Fibroblast of skin of abdomen (primary cell): ENCODE data around the gene LARGE1.
"Not testable (repeated sequence)": the region's sequence is repeated elsewhere in the genome, so short reads cannot be mapped to it uniquely, and the experiment has no call there.

Experiments used
- DNase-seq: peaks from one replicate; pipeline ENCODE4 v3.0.0-alpha.2; 2013

LARGE1 gene

GRCh38 chr22:33591946-33592345 is 328.3 kb downstream of the LARGE1 start:
- DNase-seq: no peak

DNA sequence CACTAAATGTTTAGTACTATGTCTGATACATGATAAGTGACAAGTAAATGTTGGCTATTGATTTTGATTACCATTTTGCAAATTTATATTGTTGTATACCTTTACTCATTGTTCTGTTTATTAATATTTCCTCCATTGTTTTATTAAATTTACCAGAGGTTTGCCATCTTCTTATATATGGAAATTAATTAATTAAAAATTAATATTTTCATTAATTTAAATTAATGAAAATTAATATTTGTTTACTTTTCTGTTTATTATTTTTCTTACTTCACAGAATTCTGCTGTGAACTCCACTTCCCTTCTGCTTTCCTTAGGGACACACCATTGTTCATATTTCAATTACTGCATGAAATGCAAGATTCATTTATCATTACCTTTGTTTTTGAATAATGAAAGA is 331.0 kb downstream of the LARGE1 start:
- DNase-seq: no peak

GRCh38 chr22:33588860-33589259 is 331.4 kb downstream of the LARGE1 start:
- no peak for DNase-seq

- DNase-seq: no peak
Observed at GRCh38 chr22:33584152-33584551, 336.1 kb downstream of the LARGE1 start.

DNA sequence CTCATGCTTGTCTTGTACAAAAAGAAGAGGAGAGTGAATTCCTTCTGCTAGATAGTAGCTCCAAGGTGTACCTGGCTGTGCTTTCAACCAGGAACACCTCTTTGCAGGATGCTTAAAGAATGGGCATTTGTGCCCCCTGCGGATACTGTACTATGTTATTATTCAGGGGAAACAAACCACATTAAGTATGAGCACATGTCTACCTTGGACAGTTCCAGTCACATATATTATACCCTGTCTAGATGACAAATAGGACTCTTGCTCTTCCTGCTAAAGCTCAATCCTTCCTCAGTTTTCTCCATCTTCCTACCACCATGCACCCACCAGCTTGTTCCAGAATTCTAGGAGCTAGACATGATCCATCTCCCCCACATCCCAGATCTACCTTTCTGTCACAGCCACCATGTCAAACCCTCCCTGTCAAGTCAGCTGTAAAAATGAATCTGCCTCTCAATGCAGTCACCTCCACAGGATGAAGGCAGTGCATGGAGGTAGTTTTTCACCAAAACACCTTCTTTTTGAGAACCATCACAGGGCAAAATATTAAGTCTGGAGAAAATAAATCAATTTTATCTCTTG is 337.4 kb downstream of the LARGE1 start:
- DNase-seq: no peak

DNA sequence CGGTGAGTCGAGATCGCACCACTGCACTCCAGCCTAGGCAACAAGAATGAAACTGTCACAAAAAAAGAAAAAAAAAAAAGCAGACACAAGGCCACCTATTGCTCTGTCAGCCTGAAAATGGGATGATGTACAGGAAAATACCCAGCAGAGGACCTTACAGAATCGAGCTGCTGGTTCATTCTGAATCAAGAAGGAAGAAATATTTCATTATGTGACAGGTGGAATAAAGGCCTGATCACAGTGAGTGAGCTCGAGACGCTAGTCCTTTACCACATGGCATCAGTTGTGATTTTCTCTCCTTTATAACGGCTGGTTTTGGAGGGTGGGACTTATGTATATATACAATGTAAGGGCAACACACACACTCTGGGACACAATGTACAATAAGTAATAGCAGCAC is 340.0 kb downstream of the LARGE1 start:
- no peak for DNase-seq

- DNase-seq: peak; percentile 37
Observed at GRCh38 chr22:33579448-33580093, 340.7 kb downstream of the LARGE1 start.

DNA sequence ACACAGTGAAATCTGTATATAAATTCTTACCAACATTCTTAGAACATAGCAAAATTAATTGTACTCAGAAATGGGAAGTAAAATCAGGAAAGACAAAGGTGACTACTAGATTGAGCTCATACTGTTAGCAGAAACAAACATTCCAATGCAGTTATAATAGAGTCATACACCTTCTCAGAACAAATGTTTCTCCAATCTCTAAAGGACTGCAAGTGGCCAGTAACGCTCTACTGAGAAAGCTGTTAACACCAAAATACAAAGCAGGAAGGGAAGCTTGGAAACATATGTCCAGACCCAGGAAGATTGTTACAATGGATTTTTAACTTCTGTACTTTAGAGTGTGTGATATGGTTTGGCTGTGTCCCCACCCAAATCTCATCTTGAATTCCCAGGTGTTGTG is 341.5 kb downstream of the LARGE1 start:
- DNase-seq: no peak

DNA sequence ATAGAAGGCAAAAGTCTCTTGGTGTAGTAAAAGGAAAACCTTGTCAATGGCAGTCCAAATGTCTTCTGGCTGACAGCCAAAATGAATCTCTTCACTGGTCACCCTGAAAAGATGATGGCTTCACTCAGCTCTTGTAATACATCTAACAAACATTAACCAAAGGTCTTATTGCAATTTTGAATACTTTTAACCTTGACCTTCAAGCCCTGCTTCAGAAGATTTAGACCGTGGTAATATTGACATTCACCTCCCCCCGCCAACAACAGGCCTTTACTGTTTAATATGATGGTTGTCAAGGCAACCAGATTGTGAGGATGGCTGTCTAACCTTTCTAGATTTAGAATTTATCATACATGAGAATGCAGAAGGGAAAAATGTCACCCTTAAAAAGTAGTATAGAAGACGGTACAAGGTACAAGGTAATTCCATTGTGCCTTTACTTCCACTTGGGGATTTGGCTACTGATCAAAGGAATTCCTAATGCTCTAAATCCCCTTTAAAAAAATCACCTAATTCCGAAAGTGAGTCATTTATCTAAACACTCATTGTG is 342.3 kb downstream of the LARGE1 start:
- DNase-seq: no peak

GRCh38 chr22:33576205-33576604 is 344.1 kb downstream of the LARGE1 start:
- DNase-seq: no peak

GRCh38 chr22:33575771-33576170 is 344.5 kb downstream of the LARGE1 start:
- no peak for DNase-seq

DNA sequence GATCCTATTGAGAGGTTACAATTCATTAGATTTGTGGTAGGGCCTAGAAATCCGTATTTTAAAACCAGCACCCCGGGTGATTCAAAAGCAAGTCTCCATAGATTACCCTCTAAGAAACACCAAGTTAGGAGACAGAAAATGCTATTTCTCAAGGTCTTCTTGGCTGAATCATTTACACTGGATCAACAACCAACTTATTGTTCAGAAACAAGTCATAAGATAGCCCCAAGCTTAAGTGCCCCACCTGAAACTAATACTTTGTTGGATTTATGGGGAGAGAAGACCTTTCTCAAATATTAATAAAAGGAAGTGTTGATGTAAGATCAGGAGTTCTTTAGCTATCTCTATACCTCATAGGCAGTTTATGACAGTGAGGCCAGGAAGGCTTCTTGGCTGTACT is 345.2 kb downstream of the LARGE1 start:
- DNase-seq: no peak

DNA sequence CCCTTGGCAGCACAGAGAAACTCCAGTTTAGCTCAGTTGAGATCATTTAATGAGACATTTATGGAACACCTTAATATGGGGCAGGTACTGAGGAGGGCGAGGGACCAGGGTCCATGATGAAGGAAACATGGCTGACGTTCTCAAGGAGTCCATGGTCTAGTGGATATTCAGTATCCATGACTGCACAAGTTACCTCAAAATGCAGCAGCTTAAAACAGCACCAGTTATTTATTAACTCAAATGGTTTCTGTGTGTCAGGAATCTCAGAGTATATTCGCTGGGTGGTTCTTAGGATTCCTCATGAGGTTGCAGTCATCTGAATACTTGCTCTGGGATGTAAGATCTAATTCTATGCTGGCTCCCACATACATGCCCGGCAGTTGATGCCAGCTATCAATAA is 346.8 kb downstream of the LARGE1 start:
- DNase-seq: no peak

GRCh38 chr22:33572086-33572485 is 348.2 kb downstream of the LARGE1 start:
- DNase-seq: no peak

DNA sequence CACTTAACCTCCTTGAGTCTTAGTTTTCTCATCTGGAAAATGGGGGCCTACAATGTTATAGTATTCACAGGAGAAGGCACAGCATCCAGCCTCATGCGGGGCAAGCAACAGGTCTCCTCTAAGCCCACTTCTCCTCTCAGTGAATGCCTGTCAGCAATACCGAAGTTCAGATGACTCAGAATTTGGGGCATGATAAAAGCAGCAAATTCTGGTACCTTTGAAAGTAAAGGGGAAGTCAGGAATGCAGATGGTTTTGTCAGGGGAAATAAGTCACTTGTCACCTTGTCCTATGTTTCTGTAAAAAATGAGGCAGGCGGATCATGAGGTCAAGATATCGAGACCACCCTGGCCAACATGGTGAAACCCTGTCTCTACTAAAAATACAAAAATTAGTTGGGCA is 350.2 kb downstream of the LARGE1 start:
- DNase-seq: no peak

DNA sequence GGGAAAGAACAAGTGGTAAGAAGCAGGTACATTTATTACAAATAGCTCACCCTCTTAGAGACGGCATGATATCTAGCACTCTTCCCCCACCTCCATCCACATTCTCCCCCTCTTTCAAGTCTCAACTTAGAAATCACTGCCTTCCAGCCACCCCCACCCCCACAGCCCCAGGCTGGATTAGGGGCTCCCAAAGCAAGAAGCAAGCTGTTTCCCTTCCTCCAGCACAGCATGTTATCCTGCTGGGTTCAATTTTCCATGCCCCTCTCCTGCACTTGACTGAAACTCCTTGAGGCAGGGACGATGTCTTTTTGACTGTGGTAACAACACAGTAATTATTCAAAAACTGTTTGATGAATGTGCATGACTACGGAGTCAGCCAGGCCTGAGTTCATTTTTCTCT is 350.7 kb downstream of the LARGE1 start:
- DNase-seq: no peak

GRCh38 chr22:33569018-33569417 is 351.3 kb downstream of the LARGE1 start:
- DNase-seq: no peak

DNA sequence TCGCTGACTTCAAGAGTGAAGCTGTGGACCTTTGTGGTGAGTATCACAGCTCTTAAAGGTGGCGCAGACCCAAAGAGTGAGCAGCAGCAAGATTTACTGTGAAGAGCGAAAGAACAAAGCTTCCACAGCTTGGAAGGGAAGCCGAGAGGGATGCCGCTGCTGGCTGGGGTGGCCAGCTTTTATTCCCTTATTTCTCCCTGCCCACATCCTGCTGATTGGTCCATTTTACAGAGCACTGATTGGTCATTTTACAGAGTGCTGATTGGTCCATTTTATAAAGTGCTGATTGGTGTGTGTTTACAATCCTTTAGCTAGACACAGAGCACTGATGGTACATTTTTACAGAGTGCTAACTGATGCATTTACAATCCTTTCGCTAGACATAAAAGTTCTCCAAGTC is 353.8 kb downstream of the LARGE1 start:
- not testable (repeated sequence) for DNase-seq

- no peak for DNase-seq
Observed at GRCh38 chr22:33565580-33565995, 354.7 kb downstream of the LARGE1 start.

- no peak for DNase-seq
Observed at GRCh38 chr22:33564683-33565082, 355.6 kb downstream of the LARGE1 start.

GRCh38 chr22:33563220-33563964 is 356.9 kb downstream of the LARGE1 start:
- DNase-seq: no peak

- no peak for DNase-seq
Observed at GRCh38 chr22:33562501-33562900, 357.8 kb downstream of the LARGE1 start.

DNA sequence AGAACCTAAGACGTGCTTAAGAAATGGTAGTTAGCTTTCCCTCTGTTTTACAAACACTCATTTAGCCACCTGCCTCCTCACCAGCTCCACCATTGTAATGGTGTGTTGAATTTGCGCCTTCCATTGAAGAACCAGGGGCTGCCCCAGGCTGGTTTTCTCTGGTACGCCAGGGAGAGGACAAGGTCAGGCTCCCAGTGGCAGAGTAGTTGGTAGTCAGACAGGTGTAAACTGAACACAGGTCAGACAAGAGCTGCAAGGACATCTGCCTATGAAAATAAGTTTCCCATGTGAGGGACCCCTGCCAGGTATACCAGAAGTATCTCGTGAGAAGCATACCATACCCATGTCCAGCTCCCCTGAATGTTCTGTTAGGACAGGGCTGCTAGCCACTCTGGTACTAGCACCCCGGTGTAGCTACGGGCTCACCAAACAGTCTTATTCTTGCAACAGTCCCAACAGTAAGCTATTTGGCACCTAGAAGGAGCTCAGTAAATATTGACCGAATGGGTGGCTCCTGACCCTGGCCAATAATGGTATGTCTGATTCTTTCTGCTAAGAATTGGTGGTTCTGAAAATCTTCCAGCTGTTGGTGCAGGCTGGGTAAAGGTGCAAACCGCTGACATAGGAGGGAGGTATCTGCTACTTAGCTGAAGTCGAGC is 359.0 kb downstream of the LARGE1 start:
- DNase-seq: no peak
